Osteoblast (primary cell): Measurements from ENCODE around the gene PIP4K2A. TPM values are rescaled to one million over a fixed set of nuclear protein-coding genes. Genes with fewer than 3 reads are reported as not detected.

Source experiments
- DNase-seq: peaks from one replicate; pipeline ENCODE4 v3.0.0; 2011; ENCODE audit warnings: low spot score, mixed read lengths; ENCODE audit not compliant: insufficient read length; ENCODE audit errors: missing footprints
- H2AFZ ChIP-seq: 2 replicates; pipeline ENCODE4 v1.6.0; 2011; ENCODE audit warnings: mild to moderate bottlenecking, low read length
- H3K27ac ChIP-seq: 2 replicates; pipeline ENCODE4 v1.5.1; 2011; ENCODE audit warnings: mild to moderate bottlenecking, low read depth, low read length, moderate library complexity
- H3K27me3 ChIP-seq: 2 replicates; pipeline ENCODE4 v1.6.0; 2012; ENCODE audit warnings: mild to moderate bottlenecking, control low read depth, inconsistent platforms, low read length, moderate library complexity; ENCODE audit not compliant: insufficient read depth
- H3K36me3 ChIP-seq: 2 replicates; pipeline ENCODE4 v1.5.1; 2011; ENCODE audit warnings: mild to moderate bottlenecking, low read length, control low read depth, moderate library complexity; ENCODE audit not compliant: insufficient read depth
- H3K4me1 ChIP-seq: 2 replicates; pipeline ENCODE4 v1.5.1; 2011; ENCODE audit warnings: mild to moderate bottlenecking, low read length, control low read depth, moderate library complexity; ENCODE audit not compliant: insufficient read depth
- H3K4me2 ChIP-seq: 2 replicates; pipeline ENCODE4 v1.6.0; 2011; ENCODE audit warnings: mild to moderate bottlenecking, low read length; ENCODE audit not compliant: insufficient read depth
- H3K4me3 ChIP-seq: fragments of 200-600 bp; sonication (generic); 3 replicates; pipeline ENCODE4 v1.5.1; 2012; ENCODE audit warnings: mild to moderate bottlenecking, low read length, inconsistent platforms; ENCODE audit not compliant: insufficient read depth
- H3K79me2 ChIP-seq: 2 replicates; pipeline ENCODE4 v1.6.0; 2012; ENCODE audit warnings: mild to moderate bottlenecking, low read length, control low read depth, inconsistent platforms; ENCODE audit not compliant: insufficient read depth
- H3K9me3 ChIP-seq: 2 replicates; pipeline ENCODE4 v1.5.1; 2011; ENCODE audit warnings: low read depth, low read length, control low read depth
- H4K20me1 ChIP-seq: 2 replicates; pipeline ENCODE4 v1.6.0; 2012; ENCODE audit warnings: mild to moderate bottlenecking, low read length, control low read depth; ENCODE audit not compliant: insufficient read depth
- CTCF ChIP-seq: IDR thresholded peaks from 2 replicates; pipeline ENCODE4 v1.5.1; 2011; ENCODE audit warnings: mild to moderate bottlenecking, low read depth, low read length, moderate library complexity; ENCODE audit errors: extremely low read depth
- total RNA-seq: library from RNA; depleted of rRNA; stranded (reverse); fragments of >200 nt; gene quantifications from 2 replicates; pipeline ENCODE4 v1.2.3, GENCODE V29; 2012

The PIP4K2A gene
- total RNA-seq, 1 donor = 68.8 TPM

- Histone ChIP-seq H4K20me1 (no peaks in the 10 kb centered on the region), H3K27me3 (peaks cover 7% of the 10 kb centered on the region), H3K9me3 (no peaks in the 10 kb centered on the region), H3K79me2 (no peaks in the 10 kb centered on the region), H3K4me3 (no peak overlapping the region), H3K4me2 (no peak overlapping the region), H2AFZ (no peak overlapping the region), H3K4me1 (no peaks in the 10 kb centered on the region), H3K36me3 (no peaks in the 10 kb centered on the region), H3K27ac (no peak overlapping the region)
- no peak for DNase-seq
- no peak for TF ChIP-seq CTCF
Observed at GRCh38 chr10:22495396-22495795, 219.0 kb downstream of the PIP4K2A start.

GRCh38 chr10:22494007-22494406, 220.4 kb downstream of the PIP4K2A start:
- H2AFZ ChIP-seq = no peak overlapping the region
- H3K9me3 ChIP-seq = no peaks in the 10 kb centered on the region
- H3K79me2 ChIP-seq = no peaks in the 10 kb centered on the region
- H3K4me1 ChIP-seq = peaks cover 5% of the 10 kb centered on the region
- no peak overlapping the region for H3K4me3 ChIP-seq
- H4K20me1 ChIP-seq = no peaks in the 10 kb centered on the region
- H3K27ac ChIP-seq = no peak overlapping the region
- H3K27me3 ChIP-seq = no peaks in the 10 kb centered on the region
- no peak overlapping the region for H3K4me2 ChIP-seq
- no peaks in the 10 kb centered on the region for H3K36me3 ChIP-seq
- DNase-seq = no peak
- TF ChIP-seq CTCF = no peak

GRCh38 chr10:22491931-22492615, 222.3 kb downstream of the PIP4K2A start:
- Histone ChIP-seq H3K27me3 (no peaks in the 10 kb centered on the region), H3K4me2 (no peak overlapping the region), H3K4me3 (no peak overlapping the region), H4K20me1 (no peaks in the 10 kb centered on the region), H3K79me2 (no peaks in the 10 kb centered on the region), H2AFZ (no peak overlapping the region), H3K4me1 (peaks cover 5% of the 10 kb centered on the region), H3K9me3 (no peaks in the 10 kb centered on the region), H3K36me3 (no peaks in the 10 kb centered on the region), H3K27ac (no peak overlapping the region)
- DNase-seq = no peak
- TF ChIP-seq CTCF = no peak

- Histone ChIP-seq H3K79me2 (no peaks in the 10 kb centered on the region), H3K9me3 (no peaks in the 10 kb centered on the region), H4K20me1 (no peaks in the 10 kb centered on the region), H3K4me3 (no peak overlapping the region), H3K4me1 (peaks cover 5% of the 10 kb centered on the region), H3K27me3 (peaks cover 4% of the 10 kb centered on the region), H3K27ac (no peak overlapping the region), H3K4me2 (no peak overlapping the region), H2AFZ (no peak overlapping the region), H3K36me3 (no peaks in the 10 kb centered on the region)
- no peak for TF ChIP-seq CTCF
- DNase-seq = no peak
Observed at GRCh38 chr10:22491480-22491879, 222.9 kb downstream of the PIP4K2A start.
